Ishikawa (cell line): ENCODE data around the gene SGPP1.

Experiments used
- CEBPB ChIP-seq: IDR thresholded peaks from 2 replicates; pipeline ENCODE4 v1.6.1; 2012
- CREB1 ChIP-seq: IDR thresholded peaks from 2 replicates; pipeline ENCODE4 v1.6.1; 2012; ENCODE audit warnings: low read depth
- EGR1 ChIP-seq: IDR thresholded peaks from 2 replicates; pipeline ENCODE4 v1.6.1; 2012
- EP300 ChIP-seq: IDR thresholded peaks from 2 replicates; pipeline ENCODE4 v1.6.1; 2012; ENCODE audit warnings: borderline replicate concordance
- FOXM1 ChIP-seq: IDR thresholded peaks from 2 replicates; pipeline ENCODE4 v1.6.1; 2012; ENCODE audit warnings: low read depth, borderline replicate concordance
- MAX ChIP-seq: IDR thresholded peaks from 2 replicates; pipeline ENCODE4 v1.6.1; 2012
- NFIC ChIP-seq: IDR thresholded peaks from 2 replicates; pipeline ENCODE4 v1.6.1; 2012
- RAD21 ChIP-seq: IDR thresholded peaks from 2 replicates; pipeline ENCODE4 v1.6.1; 2012; ENCODE audit warnings: low read depth
- REST ChIP-seq: IDR thresholded peaks from 2 replicates; pipeline ENCODE4 v1.6.1; 2012; ENCODE audit warnings: low read depth, mild to moderate bottlenecking
- TAF1 ChIP-seq: IDR thresholded peaks from 2 replicates; pipeline ENCODE4 v1.6.1; 2012; ENCODE audit warnings: low read depth, mild to moderate bottlenecking
- TCF12 ChIP-seq: IDR thresholded peaks from 2 replicates; pipeline ENCODE4 v1.6.1; 2012; ENCODE audit warnings: low read depth
- TEAD4 ChIP-seq: IDR thresholded peaks from 2 replicates; pipeline ENCODE4 v1.6.1; 2012
- YY1 ChIP-seq: IDR thresholded peaks from 2 replicates; pipeline ENCODE4 v1.6.1; 2012; ENCODE audit warnings: low read depth
- ZBTB7A ChIP-seq: IDR thresholded peaks from 2 replicates; pipeline ENCODE4 v1.6.1; 2012; ENCODE audit warnings: low read depth
- TF ChIP-seq, protein P1 (sequence below): IDR thresholded peaks from 2 replicates; pipeline ENCODE4 v1.6.1; 2012

Gene SGPP1

DNA sequence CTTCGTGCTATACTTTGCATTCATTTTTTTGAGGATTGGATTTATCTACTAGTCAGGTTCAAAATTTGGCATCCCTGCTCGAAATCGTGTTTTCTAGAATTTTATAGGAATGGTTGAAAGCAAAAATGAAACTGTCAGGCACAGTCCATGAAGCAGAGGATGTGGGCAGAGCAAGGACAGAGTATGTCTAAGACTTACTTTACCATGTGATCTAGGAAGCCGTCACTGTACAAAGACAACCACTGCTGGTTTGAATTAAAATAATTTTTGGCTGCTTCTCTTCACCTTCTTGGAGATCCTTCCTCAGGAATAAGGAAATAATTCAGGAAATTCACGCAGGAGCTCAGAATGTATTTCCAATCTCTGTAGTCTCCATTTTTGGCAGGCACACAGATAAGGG is 31.6 kb upstream of the SGPP1 start:
- TF ChIP-seq, protein P1, sequence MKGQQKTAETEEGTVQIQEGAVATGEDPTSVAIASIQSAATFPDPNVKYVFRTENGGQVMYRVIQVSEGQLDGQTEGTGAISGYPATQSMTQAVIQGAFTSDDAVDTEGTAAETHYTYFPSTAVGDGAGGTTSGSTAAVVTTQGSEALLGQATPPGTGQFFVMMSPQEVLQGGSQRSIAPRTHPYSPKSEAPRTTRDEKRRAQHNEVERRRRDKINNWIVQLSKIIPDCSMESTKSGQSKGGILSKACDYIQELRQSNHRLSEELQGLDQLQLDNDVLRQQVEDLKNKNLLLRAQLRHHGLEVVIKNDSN, result no peak
- TF ChIP-seq ZBTB7A (no peak), YY1 (no peak), REST (no peak), TEAD4 (no peak), EP300 (no peak), NFIC (no peak), TAF1 (no peak), MAX (no peak), RAD21 (no peak), TCF12 (no peak), CREB1 (no peak), FOXM1 (no peak), CEBPB (no peak), EGR1 (no peak)

DNA sequence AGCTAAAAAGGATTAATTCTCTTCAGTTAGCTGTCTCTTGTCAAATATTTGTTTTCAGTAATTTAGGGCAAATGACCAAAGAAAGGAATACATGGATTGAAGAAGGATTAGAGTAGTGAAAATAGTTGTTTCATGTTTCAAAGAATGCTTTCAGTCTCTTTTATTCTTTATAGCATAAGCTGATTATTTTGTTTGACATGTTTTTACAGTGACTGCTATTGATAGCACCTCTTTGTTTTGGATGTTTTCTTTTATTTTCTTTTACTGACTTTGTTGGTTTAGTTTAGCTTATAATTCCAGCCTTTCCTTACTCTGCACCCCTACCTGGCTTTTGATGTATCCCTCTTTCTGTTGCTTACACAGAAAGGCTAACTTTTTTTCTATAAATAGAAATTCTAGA is 29.3 kb upstream of the SGPP1 start:
- TF ChIP-seq CEBPB, result no peak
- no peak for TF ChIP-seq MAX
- TF ChIP-seq TCF12, result no peak
- no peak for TF ChIP-seq TEAD4
- TF ChIP-seq NFIC, result no peak
- TF ChIP-seq ZBTB7A, result no peak
- no peak for TF ChIP-seq YY1
- TF ChIP-seq REST, result no peak
- TF ChIP-seq CREB1, result no peak
- no peak for TF ChIP-seq TAF1
- TF ChIP-seq EGR1, result no peak
- TF ChIP-seq, protein P1, result no peak
- TF ChIP-seq RAD21, result no peak
- TF ChIP-seq EP300, result no peak

DNA sequence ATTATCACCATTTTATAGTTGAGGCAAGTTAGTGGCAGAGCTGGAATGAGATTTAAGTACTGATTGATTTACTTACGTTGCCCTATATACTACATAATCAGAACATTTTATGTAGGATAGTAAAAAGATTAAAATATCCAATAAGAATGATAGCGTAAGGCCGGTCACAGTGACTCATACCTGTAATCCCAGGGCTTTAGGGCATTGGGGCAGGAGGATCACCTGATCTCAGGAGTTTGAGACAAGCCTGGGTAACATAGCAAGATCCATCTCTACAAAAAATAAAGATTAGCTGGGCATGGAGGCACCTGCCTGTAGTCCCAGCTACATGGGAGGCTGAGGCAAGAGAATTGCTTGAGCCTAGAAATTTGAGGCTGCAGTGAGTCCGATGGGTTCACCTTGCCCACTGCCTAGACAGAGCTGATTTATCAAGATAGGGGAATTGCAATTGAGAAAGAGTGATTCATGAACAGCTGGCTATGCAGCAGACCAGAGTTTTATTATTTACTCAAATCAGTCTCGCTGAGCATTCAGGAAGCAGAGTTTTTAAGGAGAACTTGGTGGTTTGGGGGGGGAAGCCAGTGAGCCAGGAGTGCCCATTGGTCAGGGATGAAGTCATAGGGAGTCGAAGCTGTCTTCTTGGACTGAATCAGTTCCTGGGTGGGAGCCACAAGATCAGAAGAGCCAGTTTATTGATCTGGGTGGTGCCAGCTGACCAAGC is 24.7 kb upstream of the SGPP1 start:
- TF ChIP-seq REST, result no peak

DNA sequence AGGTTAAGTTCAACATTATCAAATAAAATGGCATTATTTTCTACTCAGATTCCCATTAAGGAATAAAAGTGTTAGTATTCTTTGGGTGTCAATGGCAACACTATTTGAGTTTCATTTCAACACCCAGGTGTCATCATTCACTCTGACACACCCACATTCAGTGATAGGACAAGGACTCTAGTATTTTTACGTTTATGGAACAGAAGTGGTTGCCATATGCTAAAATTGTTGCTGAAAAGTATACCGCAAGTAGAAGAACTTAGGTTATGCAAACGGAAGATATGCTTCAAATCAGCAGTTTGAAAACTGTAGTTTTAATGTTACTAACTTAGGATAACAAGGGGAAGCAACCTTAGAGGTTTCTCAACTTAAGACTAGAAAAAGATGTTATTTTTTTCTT is 20.0 kb upstream of the SGPP1 start:
- TF ChIP-seq TCF12 (no peak), NFIC (no peak), TAF1 (no peak), MAX (no peak), YY1 (no peak)

- TF ChIP-seq, protein P1, result peak; percentile 74
- TF ChIP-seq TCF12, result no peak
Observed at GRCh38 chr14:63745858-63746425, 18.1 kb upstream of the SGPP1 start.
